ENCODE data around the gene UBE2U.

UBE2U gene

GRCh38 chr1:64195081-64195395 lies 8.4 kb upstream of the UBE2U start:
- no peak for DNase-seq (ENCODE audit: extremely low spot score)
- ChIA-PET CTCF (no interaction called here), POLR2A (no interaction called here)
- no peak for TF ChIP-seq CTCF (IDR thresholded peaks at IDR 0.05; ENCODE audit: control extremely low read depth, extremely low read depth, low read depth, missing control alignments)

GRCh38 chr1:64196074-64196870 lies 7.2 kb upstream of the UBE2U start:
- TF ChIP-seq CTCF (IDR thresholded peaks at IDR 0.05; ENCODE audit: control extremely low read depth, extremely low read depth, low read depth, missing control alignments), result no peak
- ChIA-PET POLR2A (no interaction called here), CTCF (interaction anchor here (0.9 to 1.2 kb wide), 2 partner anchors 59 to 190 kb away, joined by 3 read pairs; no protein-coding TSS in a partner anchor)
- DNase-seq (ENCODE audit: extremely low spot score), result no peak

- ChIA-PET POLR2A (no interaction called here), CTCF (interaction anchor here (0.9 to 1.2 kb wide), 2 partner anchors 60 to 191 kb away, joined by 3 read pairs; no protein-coding TSS in a partner anchor)
- no peak for DNase-seq (ENCODE audit: extremely low spot score)
- TF ChIP-seq CTCF (IDR thresholded peaks at IDR 0.05; ENCODE audit: control extremely low read depth, extremely low read depth, low read depth, missing control alignments), result no peak
Observed at GRCh38 chr1:64197076-64197475, 6.3 kb upstream of the UBE2U start.

GRCh38 chr1:64199154-64199553 lies 4.3 kb upstream of the UBE2U start:
- DNase-seq (ENCODE audit: extremely low spot score), result no peak
- ChIA-PET CTCF (no interaction called here), POLR2A (no interaction called here)
- TF ChIP-seq CTCF (IDR thresholded peaks at IDR 0.05; ENCODE audit: control extremely low read depth, extremely low read depth, low read depth, missing control alignments), result no peak

GRCh38 chr1:64200064-64200463 lies 3.4 kb upstream of the UBE2U start:
- TF ChIP-seq CTCF (IDR thresholded peaks at IDR 0.05; ENCODE audit: control extremely low read depth, extremely low read depth, low read depth, missing control alignments), result no peak
- ChIA-PET CTCF (no interaction called here), POLR2A (no interaction called here)
- no peak for DNase-seq (ENCODE audit: extremely low spot score)

GRCh38 chr1:64209221-64209620 lies 5.8 kb downstream of the UBE2U start:
- ChIA-PET POLR2A (no interaction called here), CTCF (no interaction called here)
- no peak for TF ChIP-seq CTCF (IDR thresholded peaks at IDR 0.05; ENCODE audit: control extremely low read depth, extremely low read depth, low read depth, missing control alignments)
- DNase-seq (ENCODE audit: extremely low spot score), result no peak

Measured in GM10248 (cell line).